KOPT-K1 (cell line): ENCODE results near the gene KIFAP3.

ENCODE experiments used
- H3K27ac ChIP-seq: fragments of 200-600 bp; sonication (generic); 2 replicates; pipeline ENCODE4 v1.5.1; 2016; ENCODE audit warnings: antibody characterized with exemption, mild to moderate bottlenecking, low read depth, low read length; ENCODE audit not compliant: poor library complexity, severe bottlenecking
- H3K36me3 ChIP-seq: fragments of 200-600 bp; sonication (generic); 2 replicates; pipeline ENCODE4 v1.5.1; 2017; ENCODE audit warnings: antibody characterized with exemption, mild to moderate bottlenecking, low read length, moderate library complexity; ENCODE audit not compliant: insufficient read depth
- H3K9me3 ChIP-seq: fragments of 200-600 bp; sonication (generic); 2 replicates; pipeline ENCODE4 v1.5.1; 2017; ENCODE audit warnings: antibody characterized with exemption, low read length, mild to moderate bottlenecking; ENCODE audit not compliant: insufficient read depth, poor library complexity, severe bottlenecking

KIFAP3 gene

DNA sequence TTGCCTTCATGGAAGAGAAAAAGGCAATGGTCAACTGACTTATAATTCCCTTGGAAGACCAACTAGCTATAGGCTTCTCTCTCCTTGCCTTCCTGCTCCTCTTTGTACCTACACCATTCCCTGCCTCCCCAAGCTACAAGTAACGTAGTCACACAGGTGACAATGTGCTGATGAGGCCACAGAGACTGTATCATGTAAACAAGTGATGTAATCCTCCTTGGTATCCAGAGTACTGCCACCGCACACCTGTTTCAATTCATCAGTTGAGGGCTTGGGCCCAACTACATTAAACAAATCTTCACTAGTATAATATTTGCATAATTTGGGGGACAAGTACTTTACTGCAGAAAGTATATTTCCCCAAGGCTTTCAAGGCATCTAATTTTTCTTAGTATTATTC is 104.4 kb downstream of the KIFAP3 start:
- Histone ChIP-seq H3K9me3 (no peaks in the 10 kb centered on the region), H3K36me3 (no peaks in the 10 kb centered on the region), H3K27ac (no peak overlapping the region)

DNA sequence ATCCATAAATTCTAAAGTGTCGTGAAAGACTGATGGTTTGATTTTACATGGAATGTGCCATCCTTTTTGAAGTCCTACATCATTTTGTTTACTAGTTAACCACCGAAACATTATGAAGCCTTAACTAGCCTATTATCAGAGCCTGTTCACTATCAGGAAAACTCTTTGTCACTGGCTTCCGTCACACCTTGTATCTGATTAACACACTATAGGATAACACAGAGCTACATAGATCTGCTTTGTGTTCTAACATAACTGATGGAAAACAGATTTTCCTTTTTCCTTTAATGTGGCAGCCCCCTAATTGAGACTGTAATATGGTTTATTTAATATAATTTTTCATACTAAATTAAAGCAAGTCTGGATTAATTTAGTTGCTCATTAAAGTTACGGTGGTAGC is 106.3 kb downstream of the KIFAP3 start:
- H3K9me3 ChIP-seq = no peaks in the 10 kb centered on the region
- no peaks in the 10 kb centered on the region for H3K36me3 ChIP-seq
- H3K27ac ChIP-seq = no peak overlapping the region

DNA sequence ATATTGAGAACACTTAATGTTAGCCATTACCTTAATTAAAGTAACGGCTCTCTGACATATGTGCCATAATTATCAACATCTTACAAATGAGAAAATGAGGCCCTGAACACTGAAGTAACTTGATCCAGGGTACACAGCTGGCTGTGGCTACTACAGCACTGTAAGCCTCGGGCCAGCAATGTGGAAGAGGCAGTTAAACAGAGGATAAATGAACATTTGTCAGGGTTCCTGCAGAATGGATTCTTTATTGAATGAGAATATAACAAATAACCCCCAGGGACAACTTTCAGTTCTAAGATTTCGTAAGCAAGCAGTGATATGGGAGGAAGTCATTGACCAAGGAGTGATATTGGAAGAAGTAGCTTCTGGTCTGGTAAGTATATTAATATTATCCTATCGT is 110.3 kb downstream of the KIFAP3 start:
- H3K36me3 ChIP-seq = no peaks in the 10 kb centered on the region
- no peaks in the 10 kb centered on the region for H3K9me3 ChIP-seq
- H3K27ac ChIP-seq = no peak overlapping the region

DNA sequence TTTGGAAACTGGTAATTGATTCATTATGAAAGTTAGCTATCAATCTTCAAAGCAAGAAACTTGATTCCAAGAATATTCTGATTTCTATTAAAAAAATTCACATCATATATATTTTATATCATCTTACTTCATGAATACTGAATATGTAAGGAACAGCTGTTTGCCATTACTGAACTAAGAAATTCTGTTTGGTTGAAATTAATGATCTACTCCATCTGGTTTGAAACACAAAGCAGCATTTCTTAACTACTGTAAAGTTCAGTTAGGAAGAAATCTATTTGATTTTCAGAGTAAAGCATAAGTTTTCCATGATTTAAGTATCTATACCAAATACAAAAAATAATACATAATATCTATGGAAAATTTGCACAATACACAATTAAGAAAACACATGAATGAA is 114.8 kb downstream of the KIFAP3 start:
- Histone ChIP-seq H3K27ac (no peak overlapping the region), H3K9me3 (no peaks in the 10 kb centered on the region), H3K36me3 (no peaks in the 10 kb centered on the region)

DNA sequence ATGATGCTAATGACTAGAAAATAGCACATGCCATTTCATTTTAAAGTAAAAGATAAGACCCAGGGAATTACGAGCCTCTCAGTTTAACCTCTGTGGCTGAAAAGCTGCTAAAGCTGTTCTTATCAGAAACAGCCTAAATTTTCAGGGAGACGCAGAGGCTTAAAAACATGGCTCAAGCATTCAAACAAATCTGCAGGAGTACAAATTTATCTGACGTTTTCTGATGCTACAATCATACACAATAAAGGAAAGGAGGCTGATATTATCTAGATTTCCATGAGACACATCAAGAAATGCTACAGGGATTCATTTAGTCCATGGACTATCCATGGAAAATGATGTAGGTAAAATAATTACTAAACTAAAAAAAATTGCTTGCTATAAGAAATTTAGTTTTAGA is 115.5 kb downstream of the KIFAP3 start:
- H3K9me3 ChIP-seq = no peaks in the 10 kb centered on the region
- H3K27ac ChIP-seq = no peak overlapping the region
- no peaks in the 10 kb centered on the region for H3K36me3 ChIP-seq

DNA sequence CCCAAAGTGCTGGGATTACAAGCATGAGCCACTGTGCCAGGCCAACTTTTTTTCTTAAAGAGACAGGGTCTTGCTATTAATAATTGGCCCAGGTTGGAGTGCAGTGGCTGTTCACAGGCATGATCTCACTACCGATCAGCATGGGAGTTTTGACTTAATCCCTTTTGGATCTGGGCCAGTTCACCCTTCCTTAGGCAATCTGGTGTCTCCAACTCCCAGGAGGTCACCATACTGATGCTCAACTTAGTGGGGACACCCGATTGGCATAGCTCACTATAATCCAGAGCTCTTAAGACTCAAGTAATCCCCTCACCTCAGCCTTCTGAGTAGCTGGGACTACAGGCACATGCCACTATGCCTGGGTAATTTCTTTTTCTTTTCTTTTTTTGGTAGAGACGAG is 116.6 kb downstream of the KIFAP3 start:
- Histone ChIP-seq H3K9me3 (no peaks in the 10 kb centered on the region), H3K36me3 (no peaks in the 10 kb centered on the region)

DNA sequence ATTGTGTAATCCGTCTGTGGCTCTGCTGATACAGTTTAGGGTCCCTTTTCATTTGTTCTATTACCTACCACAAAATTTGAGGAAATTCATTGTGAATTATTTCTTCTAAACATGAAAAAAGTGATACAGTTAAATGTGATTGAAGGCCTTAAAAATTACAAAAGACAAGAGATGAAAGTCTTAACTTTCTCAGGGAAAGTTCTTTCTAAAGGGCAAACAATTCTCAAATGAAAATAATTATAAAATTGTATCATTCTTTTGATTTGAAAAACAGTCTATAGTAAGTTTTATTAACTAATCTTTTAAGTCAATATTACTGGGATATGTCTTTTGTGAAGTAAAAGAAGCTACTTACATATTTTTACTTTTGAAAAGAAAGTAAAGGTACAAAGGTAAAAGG is 123.4 kb downstream of the KIFAP3 start:
- Histone ChIP-seq H3K27ac (no peak overlapping the region), H3K9me3 (no peaks in the 10 kb centered on the region), H3K36me3 (no peaks in the 10 kb centered on the region)

More for the DNA sequence above, 116.6 kb downstream of the KIFAP3 start:
- no peak overlapping the region for H3K27ac ChIP-seq

DNA sequence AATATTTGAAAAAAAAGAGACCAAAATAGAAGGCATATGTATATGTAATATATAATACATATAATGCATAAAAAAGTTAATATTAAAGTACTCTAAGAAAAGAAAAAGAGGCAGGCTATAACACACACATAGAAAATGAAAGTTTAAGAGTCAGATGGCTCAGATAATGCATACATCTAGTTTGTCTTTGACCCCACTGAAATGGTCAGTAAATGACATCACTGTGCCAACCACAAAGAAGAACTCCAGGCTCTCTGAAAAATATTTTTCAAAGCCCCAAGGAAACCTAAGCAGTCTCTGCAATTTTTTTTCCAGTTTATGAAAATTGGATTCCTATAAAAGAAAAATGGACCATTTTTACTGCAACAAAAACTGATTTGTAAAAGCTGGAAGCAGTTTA is 125.4 kb downstream of the KIFAP3 start:
- Histone ChIP-seq H3K36me3 (no peaks in the 10 kb centered on the region; the same call in 1 of the 2 replicates), H3K27ac (no peak overlapping the region), H3K9me3 (no peaks in the 10 kb centered on the region)

DNA sequence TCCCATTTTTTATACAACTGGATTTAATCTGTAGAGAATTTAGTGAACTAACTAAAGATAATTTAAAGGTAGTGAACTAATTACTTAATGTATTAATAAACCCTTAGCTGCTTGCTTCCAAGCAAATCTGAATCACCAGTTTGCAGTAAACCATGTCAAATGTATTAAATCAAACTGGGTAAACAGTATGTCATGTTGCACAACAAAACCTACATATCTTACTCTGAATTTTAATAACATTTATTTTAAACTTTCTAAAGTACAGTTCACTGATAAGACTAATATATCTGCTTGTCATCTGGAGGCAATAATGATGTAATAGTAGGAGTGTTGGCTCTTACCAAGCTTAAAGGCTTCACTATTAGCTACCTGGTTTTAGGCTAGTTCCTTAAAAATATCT is 128.3 kb downstream of the KIFAP3 start:
- no peaks in the 10 kb centered on the region; the same call in 1 of the 2 replicates for H3K36me3 ChIP-seq
- no peaks in the 10 kb centered on the region for H3K9me3 ChIP-seq
- no peak overlapping the region for H3K27ac ChIP-seq

DNA sequence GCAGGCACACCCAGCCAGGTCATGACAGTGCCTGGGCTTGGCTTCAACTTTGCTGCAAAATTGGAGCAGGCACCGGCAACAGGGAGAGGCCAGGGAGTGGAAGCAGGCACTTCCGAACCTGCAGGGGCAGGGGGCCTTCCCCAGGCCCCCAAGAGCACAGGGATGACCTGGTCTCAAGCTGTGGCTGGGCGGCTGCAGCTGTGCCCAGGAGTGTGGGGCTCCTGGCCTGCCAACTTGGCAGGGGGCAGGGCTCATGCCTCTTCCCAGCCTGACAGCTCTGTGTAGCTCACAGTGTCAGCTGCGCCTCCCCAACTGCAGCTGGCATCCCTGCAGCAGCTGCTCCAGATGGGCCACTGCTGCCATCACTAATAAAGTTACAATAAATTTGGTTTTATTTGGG is 129.3 kb downstream of the KIFAP3 start:
- Histone ChIP-seq H3K36me3 (no peaks in the 10 kb centered on the region; the same call in 1 of the 2 replicates), H3K9me3 (no peaks in the 10 kb centered on the region), H3K27ac (no peak overlapping the region)

DNA sequence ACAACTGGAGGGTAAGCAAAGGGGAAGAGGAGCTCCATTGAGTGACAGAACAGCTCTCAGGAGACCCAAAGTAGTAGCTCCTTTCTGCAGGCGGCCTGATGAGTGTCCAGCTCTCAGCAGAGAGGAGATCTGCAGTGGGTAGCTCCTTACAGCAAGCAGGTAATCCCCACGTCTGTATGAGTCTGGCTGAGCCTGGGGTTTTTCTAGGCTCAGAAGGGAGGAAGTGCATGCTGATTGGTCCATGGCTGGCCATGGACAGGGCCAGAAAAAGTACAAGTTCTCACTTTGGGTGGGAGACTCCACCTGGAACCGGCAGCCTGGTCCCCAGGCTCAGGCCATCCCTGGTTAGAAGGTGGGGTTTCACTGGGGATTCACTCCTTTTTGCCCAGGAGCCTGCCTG is 129.9 kb downstream of the KIFAP3 start:
- H3K27ac ChIP-seq = no peak overlapping the region
- H3K36me3 ChIP-seq = no peaks in the 10 kb centered on the region; the same call in 1 of the 2 replicates
- no peaks in the 10 kb centered on the region for H3K9me3 ChIP-seq

DNA sequence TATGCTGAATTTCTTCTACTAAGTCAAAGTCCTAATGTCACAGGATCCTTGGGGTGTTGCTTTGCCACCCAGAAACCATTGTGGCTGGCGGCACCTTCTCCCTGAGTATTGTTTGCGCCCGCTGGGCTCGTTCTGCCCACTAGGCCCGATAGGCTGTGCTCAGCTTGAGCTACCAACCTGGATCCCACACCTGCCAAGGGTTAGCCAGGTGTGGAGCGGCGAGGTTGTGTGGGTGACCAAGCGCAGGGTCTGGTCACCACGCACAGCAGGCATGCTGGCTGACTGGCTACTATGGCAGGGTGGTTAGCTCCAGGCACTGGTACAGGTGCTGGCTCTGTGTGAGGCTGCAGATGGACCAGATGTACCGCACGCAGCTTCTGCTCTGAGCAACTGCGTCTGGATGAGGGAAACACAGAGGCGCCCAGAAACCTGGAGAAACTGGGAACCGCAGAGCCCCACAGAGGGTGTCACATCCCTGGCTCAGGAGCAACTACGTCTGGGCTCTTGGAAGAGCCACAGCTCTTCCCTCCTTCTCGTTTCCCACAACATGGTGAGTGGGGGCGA is 130.4 kb downstream of the KIFAP3 start:
- Histone ChIP-seq H3K27ac (no peak overlapping the region), H3K36me3 (no peaks in the 10 kb centered on the region; the same call in 1 of the 2 replicates), H3K9me3 (no peaks in the 10 kb centered on the region)

DNA sequence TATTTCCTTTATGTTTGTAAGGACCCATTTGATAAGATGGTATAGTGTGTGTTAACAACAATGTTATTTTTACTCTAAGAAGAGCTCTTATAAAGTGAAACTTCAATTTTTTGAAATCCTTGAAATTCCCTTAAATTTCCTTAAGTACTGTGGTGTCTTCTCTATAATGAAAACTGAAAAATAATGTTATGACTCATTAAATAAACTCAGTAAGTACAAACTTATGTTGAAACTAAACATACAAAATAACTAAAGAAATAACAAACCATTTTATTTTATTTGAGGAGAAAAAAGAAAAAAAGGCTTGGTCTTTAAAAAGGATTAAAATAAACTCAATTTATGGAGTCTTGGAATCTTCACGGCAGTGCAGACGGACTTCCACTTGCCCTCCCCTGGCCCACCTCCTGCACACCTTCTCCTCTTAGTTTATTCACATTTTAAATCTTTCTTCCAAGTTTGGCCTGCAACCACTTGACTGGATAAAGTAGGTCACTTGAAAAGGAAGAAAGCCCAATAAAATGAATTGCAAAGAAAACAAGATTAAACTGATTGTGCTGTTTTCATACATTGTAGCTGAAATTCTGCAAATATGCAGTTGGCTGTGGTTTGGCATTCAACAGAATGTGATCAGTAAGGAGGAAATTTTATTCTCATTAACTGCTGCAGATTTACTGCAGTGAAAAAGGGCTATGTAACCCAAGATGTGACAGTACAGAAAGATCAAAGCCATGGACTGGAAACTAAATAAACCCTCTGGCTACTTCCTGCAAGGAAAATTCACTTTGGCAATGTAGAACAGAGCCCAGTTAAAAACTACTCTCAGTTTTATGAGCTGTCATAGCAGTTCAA is 132.3 kb downstream of the KIFAP3 start:
- H3K9me3 ChIP-seq = no peaks in the 10 kb centered on the region
- no peaks in the 10 kb centered on the region; the same call in 1 of the 2 replicates for H3K36me3 ChIP-seq
- no peak overlapping the region for H3K27ac ChIP-seq

DNA sequence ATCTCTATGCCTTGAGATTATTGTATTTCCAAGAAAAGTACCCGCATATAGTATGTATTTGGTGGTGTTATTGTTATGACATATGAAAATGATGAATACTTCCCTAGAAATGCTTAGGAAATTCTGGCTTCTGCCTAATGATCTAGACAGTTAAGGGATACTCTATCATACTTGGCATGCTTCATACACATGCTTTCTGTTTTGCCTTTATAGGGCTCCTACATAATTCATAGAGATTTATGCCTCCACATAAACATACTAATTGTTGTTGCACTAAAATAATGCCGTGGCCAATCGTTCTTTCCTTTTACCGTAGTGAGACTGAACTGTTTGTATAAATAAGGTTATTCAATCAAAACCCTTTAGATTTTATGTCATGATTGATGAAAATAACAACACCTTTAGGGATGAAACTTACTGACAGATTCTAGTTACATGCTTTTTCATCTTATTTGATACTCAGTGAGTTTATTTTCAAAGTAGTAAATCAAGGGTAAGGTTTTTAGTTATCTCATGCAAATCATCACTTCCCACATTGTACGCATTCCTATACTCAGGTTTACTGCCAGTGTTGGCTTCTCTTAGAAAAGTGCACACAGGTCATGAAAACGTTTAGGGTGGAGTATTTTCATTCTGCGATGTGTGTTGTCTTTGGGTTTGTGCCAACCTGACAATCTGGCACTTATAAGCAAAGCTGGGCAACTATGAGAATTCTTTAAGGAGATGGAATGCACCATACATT is 140.3 kb downstream of the KIFAP3 start:
- no peaks in the 10 kb centered on the region for H3K36me3 ChIP-seq
- no peak overlapping the region for H3K27ac ChIP-seq
- no peaks in the 10 kb centered on the region for H3K9me3 ChIP-seq

DNA sequence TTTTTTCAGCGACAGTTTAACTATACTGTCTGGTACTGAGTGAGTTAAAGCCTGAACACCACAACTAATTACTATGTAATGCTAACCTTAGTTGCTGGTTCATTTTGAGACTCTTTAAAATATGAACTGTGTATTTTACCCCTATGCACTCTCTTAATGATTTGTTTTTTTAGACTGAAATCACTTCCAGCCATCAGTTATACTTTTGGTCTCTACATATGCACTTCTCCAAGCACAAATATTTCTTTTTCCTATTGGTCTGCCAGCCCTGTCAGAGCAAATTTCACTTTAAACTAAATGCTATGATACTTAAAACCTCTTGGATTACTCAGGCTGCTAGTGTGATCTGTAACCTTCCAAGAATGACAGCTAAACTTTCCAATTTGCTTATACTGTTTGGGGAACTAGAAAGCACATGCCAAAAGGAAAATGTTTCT is 142.7 kb downstream of the KIFAP3 start:
- Histone ChIP-seq H3K9me3 (no peaks in the 10 kb centered on the region), H3K36me3 (no peaks in the 10 kb centered on the region), H3K27ac (no peak overlapping the region)
